NCI-H2196 (cell line): ENCODE measurements around the gene CDC37L1.
A peak's percentile ranks its signal among the peaks of the same experiment; 100 is the strongest.
"Not testable (repeated sequence)": the region's sequence is repeated elsewhere in the genome, so short reads cannot be mapped to it uniquely, and the experiment has no call there.

Experiments
- DNase-seq: peaks from one replicate; lab custom pipeline; 2025; ENCODE audit not compliant: unreplicated experiment; lab: John Stamatoyannopoulos, UW

Gene CDC37L1

GRCh38 chr9:4746278-4747030 is 67.1 kb downstream of the CDC37L1 start:
- no peak for DNase-seq

GRCh38 chr9:4748612-4749011 is 69.2 kb downstream of the CDC37L1 start:
- no peak for DNase-seq

DNA sequence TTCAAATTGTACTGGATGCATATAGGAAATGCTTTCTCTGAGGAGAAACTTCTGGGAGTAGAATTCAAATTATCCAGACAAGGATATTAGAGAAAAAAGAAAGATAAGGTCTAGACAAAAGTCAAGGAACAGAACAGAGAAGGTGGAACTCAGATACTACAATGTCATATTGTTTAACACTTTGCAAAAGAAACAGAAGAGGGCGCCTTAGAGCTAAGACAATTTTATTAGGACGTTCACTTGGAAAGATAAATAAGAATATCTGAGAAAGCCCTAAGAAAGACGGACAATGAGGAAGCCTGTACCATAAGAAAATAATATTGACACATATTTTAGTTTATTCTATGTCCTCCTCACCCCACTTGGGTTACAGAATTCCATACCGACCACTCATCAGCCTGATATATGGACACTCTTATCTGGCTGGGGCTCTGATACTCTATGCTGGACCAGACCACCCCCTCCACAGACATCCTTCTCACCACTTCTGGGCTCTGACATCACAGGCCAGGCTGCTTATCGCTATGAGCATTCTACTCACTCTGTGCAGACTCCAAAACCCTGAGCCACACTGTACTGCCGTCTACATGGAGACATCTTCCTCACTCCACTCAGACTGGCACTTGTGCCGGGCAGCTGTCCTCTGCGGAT is 70.8 kb downstream of the CDC37L1 start:
- DNase-seq: peak; percentile 63

DNA sequence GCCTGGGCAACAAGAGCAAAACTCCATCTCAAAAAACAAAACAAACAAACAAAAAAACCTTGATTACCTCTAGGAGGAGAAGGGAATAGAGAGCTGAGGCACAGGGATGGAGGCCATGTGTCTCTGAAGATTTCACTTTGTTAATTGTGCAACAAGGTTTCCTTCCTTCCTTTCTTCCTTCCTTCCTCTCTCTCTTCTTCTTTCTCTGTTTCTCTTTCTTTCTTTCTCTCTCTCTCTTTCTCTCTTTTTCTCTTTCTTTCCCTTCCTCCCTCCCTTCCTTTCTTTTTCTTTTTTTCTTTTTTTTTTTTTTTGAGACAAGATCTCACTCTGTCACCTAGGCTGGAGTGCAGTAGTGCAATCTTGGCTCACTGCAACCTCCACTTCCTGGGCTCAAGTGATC is 75.2 kb downstream of the CDC37L1 start:
- DNase-seq: not testable (repeated sequence)

- no peak for DNase-seq
These were observed 75.7 kb downstream of the CDC37L1 start for GRCh38 chr9:4755026-4755609.

GRCh38 chr9:4756420-4756819 is 77.1 kb downstream of the CDC37L1 start:
- DNase-seq: no peak
